Tibial nerve (tissue), 4 donors: ENCODE data around the gene YRDC. TPM values are rescaled to one million over a fixed set of nuclear protein-coding genes. Genes with fewer than 3 reads are reported as not detected.

Experiments used
- DNase-seq, 2 donors: peaks; one replicate each; pipeline ENCODE4 v3.0.0-alpha.2; 2019; ENCODE audit warnings: low spot score in 2 of 2
- H3K27ac ChIP-seq, 4 donors: fragments of 200-600 bp; sonication (generic) in 3 of 4; one replicate each; pipeline ENCODE4 v1.5.1; 2017 to 2019; ENCODE audit warnings: mild to moderate bottlenecking in 1 of 4
- H3K27me3 ChIP-seq, 2 donors: fragments of 200-600 bp; sonication (generic) in 1 of 2; one replicate each; pipeline versions ENCODE4 v1.5.1 to v1.6.0; 2017 to 2019
- H3K36me3 ChIP-seq, 3 donors: fragments of 200-600 bp; sonication (generic); one replicate each; pipeline ENCODE4 v1.5.1; 2018 to 2019
- H3K4me1 ChIP-seq, 4 donors: fragments of 200-600 bp; sonication (generic) in 3 of 4; one replicate each; pipeline ENCODE4 v1.5.1; 2017 to 2019
- H3K4me3 ChIP-seq, 4 donors: fragments of 200-600 bp; sonication (generic) in 3 of 4; one replicate each; pipeline ENCODE4 v1.5.1; 2017 to 2019; ENCODE audit warnings: mild to moderate bottlenecking in 1 of 4, moderate library complexity in 1 of 4
- H3K9me3 ChIP-seq, 4 donors: fragments of 200-600 bp; sonication (generic) in 3 of 4; one replicate each; pipeline ENCODE4 v1.5.1; 2017 to 2019
- EP300 ChIP-seq, 2 donors: sonication (generic); formaldehyde crosslinking; IDR thresholded peaks; one replicate each; pipeline ENCODE4 v1.6.1; 2017; ENCODE audit warnings: antibody characterized with exemption in 2 of 2, mild to moderate bottlenecking in 1 of 2
- POLR2A ChIP-seq, 2 donors: fragments of 450-650 bp; IDR thresholded peaks; one replicate each; pipeline ENCODE4 v1.6.1; 2017; ENCODE audit warnings: antibody characterized with exemption in 2 of 2, mild to moderate bottlenecking in 2 of 2, moderate library complexity in 2 of 2
- WGBS, 2 donors: methylation state at CpG; one replicate each; pipeline ENCODE4 v1.1.5; 2018; 5-methylcytosine and 5-hydroxymethylcytosine counted together
- total RNA-seq, 4 donors: library from RNA; depleted of rRNA; stranded (reverse); fragments of >200 nt; gene quantifications; one replicate each; pipeline ENCODE4 v1.1.0, GENCODE V29; 2016
- TF ChIP-seq, protein P1 (sequence below), 5 experiments: fragments of 200-600 bp in 3 of 5; fragments of 450-650 bp in 2 of 5; sonication (generic) in 3 of 5; IDR thresholded peaks; one replicate each; pipeline ENCODE4 v1.5.1; 2016 to 2019; ENCODE audit warnings: antibody characterized with exemption in 5 of 5, mild to moderate bottlenecking in 3 of 5, moderate library complexity in 2 of 5

YRDC gene
- total RNA-seq, 4 donors from 2014 or later: 8.1 to 13.8 (median 10.8) TPM

DNA sequence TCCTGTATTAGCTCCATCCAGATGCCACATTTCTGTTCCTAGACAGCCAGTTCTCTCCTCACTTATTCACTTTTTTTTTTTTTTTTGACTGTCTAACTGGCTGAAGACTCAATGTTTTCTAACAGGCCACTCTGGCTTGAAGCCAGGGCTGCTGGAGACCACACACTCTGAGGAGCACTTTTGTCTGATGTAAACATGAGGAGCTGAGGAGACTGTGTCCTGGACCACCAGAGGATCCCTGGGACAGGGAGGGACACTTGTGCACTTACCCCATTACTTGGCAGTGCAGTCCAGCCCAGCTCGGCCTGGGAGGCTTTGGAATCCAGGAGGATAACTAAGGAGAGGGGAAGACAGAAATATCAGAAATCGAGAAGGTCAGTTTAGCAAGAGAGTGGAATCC lies 45.5 kb downstream of the YRDC start:
- H3K9me3 ChIP-seq: peaks cover 0 to 12% (median 0%) of the 10 kb centered on the region in 4 donors
- no peak for DNase-seq

DNA sequence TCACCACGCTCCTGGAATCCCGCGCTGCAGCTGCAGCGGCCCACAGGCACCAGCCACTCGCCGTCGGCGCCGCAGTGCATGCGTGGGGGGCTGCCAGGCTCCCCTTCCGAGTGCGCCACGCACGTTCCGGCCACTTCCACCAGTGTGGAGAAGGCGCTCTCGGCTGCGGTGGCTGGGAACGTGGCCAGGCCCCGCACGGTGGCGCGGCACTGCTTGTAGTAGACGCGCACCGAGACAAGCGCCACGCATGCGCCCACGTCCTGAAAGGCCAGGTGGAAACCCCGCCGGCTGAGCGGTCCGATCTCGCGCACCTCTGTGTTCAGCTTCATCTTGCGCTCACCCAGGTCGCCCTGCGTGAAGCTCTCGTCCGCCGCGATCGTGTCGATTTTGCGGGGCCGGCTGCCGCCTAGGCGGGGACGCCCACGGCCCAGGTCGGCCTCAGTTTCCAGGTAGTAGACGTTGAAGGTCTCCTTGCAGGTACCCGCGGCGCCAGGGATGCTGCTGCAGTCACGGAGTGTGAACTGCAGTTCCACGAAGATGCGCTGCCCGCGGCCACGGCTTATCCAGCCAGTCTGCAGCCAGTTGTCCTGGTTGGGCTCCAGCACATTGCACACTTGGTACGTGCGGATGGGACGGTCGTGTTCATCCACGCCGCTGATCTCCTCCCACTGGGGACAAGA lies 46.5 kb downstream of the YRDC start:
- Histone ChIP-seq H3K27me3 (peaks cover 0 to 84% of the 10 kb centered on the region in 2 donors), H3K36me3 (no peaks in the 10 kb centered on the region), H3K9me3 (peaks cover 0 to 12% (median 0%) of the 10 kb centered on the region in 4 donors), H3K27ac (no peak overlapping the region), H3K4me3 (no peak overlapping the region), H3K4me1 (peaks cover 0 to 12% (median 2%) of the 10 kb centered on the region in 4 donors)
- WGBS, 2 donors: 56 to 61% methylated on average over 52 to 62 of the region's 68 CpGs
- TF ChIP-seq POLR2A (IDR thresholded peaks at IDR 0.05) (no peak), EP300 (IDR thresholded peaks at IDR 0.05) (no peak)
- TF ChIP-seq, protein P1, sequence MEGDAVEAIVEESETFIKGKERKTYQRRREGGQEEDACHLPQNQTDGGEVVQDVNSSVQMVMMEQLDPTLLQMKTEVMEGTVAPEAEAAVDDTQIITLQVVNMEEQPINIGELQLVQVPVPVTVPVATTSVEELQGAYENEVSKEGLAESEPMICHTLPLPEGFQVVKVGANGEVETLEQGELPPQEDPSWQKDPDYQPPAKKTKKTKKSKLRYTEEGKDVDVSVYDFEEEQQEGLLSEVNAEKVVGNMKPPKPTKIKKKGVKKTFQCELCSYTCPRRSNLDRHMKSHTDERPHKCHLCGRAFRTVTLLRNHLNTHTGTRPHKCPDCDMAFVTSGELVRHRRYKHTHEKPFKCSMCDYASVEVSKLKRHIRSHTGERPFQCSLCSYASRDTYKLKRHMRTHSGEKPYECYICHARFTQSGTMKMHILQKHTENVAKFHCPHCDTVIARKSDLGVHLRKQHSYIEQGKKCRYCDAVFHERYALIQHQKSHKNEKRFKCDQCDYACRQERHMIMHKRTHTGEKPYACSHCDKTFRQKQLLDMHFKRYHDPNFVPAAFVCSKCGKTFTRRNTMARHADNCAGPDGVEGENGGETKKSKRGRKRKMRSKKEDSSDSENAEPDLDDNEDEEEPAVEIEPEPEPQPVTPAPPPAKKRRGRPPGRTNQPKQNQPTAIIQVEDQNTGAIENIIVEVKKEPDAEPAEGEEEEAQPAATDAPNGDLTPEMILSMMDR (IDR thresholded peaks at IDR 0.05): no peak
- DNase-seq: no peak

More for the DNA sequence above, 45.5 kb downstream of the YRDC start:
- Histone ChIP-seq H3K27me3 (peaks cover 0 to 94% of the 10 kb centered on the region in 2 donors), H3K4me3 (no peak overlapping the region), H3K36me3 (no peaks in the 10 kb centered on the region), H3K27ac (no peak overlapping the region), H3K4me1 (peaks cover 0 to 12% (median 2%) of the 10 kb centered on the region in 4 donors)
- 55 to 60% methylated on average over 2 of the region's 2 CpGs for WGBS, 2 donors
- TF ChIP-seq POLR2A (IDR thresholded peaks at IDR 0.05): no peak

DNA sequence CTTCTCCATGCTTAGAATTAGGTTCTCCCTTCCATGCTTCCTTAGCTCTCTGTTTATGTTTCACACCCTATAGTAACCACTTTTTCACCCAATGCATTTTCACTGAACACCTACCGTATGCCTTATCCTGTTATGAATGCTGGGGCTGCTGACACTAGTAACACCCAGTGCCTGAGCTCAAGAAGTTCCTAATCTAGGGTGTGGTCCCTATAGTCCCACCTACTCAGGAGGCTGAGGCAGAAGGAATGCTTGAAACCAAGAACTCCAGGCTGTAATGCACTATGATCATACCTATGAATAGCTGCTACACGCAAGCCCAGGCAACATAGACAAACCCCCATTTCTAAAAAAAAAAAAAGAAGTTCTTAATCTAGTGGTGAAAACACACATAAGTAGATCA lies 48.6 kb downstream of the YRDC start:
- Histone ChIP-seq H3K27ac (no peak overlapping the region), H3K4me1 (no peaks in the 10 kb centered on the region), H3K4me3 (no peak overlapping the region), H3K9me3 (peaks cover 0 to 12% (median 0%) of the 10 kb centered on the region in 4 donors), H3K27me3 (peaks cover 0 to 82% of the 10 kb centered on the region in 2 donors), H3K36me3 (no peaks in the 10 kb centered on the region)
- no peak for DNase-seq
- TF ChIP-seq, protein P1 (IDR thresholded peaks at IDR 0.05): no peak
- TF ChIP-seq EP300 (IDR thresholded peaks at IDR 0.05) (no peak), POLR2A (IDR thresholded peaks at IDR 0.05) (no peak)
- WGBS, 2 donors: 83 to 86% methylated on average over 2 of the region's 2 CpGs

DNA sequence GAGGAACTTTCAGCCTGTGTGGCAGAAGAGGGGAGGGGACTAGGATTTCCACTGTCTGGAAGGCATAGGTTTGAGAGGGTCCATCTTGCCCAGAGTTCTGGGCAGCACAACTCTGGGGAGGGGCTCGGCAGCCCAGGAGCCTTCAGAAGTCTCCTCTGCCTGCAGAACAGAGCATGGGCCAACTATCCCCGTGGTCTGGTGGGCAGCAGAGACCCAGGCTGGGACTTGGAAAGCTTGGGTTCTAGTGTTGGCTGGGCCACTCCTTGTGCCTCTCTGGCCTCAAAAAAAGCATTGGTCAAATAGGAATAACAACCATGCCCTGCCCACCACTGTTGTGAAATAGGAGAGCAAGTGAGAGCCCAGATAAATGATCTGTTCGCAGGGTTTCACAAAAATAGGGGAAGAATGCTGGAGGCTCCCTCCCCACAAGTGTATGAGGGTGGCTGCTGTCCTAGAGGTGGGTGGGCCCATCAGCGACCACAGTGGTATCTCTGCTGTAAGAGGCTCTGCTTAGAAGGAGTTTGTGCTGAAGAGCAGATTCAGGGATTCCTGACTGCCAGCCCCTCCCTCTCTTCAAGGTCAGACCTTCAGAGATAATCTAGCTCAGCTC lies 52.0 kb downstream of the YRDC start:
- TF ChIP-seq, protein P1 (IDR thresholded peaks at IDR 0.05): no peak
- no peak for TF ChIP-seq EP300 (IDR thresholded peaks at IDR 0.05)
- no peak for TF ChIP-seq POLR2A (IDR thresholded peaks at IDR 0.05)
- Histone ChIP-seq H3K4me3 (no peak overlapping the region), H3K27me3 (peaks cover 0 to 78% of the 10 kb centered on the region in 2 donors), H3K9me3 (no peaks in the 10 kb centered on the region), H3K36me3 (no peaks in the 10 kb centered on the region), H3K27ac (no peak overlapping the region), H3K4me1 (peaks cover 0 to 17% (median 1%) of the 10 kb centered on the region in 4 donors)
- WGBS, 2 donors: 62 to 78% methylated on average over 4 of the region's 4 CpGs
- DNase-seq: no peak

DNA sequence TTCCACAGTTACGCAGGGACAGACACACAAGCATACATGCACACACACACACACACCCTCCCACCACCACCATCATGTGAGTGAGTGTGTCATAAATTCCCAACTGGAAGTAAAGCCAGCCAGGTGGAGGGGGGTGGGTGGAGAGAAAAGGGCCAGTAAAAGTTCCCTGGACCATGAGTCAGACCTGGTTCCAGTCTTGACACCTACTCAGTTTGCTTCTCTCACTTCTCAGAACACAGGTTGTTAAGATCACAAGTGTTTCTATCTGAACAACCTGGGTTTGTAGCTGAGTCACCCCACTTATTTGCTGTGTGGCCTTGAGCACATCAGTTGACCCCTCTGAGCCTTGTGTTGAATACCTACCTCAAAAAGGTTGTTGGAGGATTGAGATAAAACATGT lies 52.7 kb downstream of the YRDC start:
- Histone ChIP-seq H3K27me3 (peaks cover 0 to 78% of the 10 kb centered on the region in 2 donors), H3K9me3 (no peaks in the 10 kb centered on the region), H3K4me3 (no peak overlapping the region), H3K27ac (no peak overlapping the region), H3K36me3 (no peaks in the 10 kb centered on the region), H3K4me1 (peaks cover 0 to 17% (median 1%) of the 10 kb centered on the region in 4 donors)
- WGBS, 2 donors: 53 to 91% methylated on average over 1 of the region's 1 CpG
- TF ChIP-seq, protein P1 (IDR thresholded peaks at IDR 0.05): no peak
- TF ChIP-seq EP300 (IDR thresholded peaks at IDR 0.05) (no peak), POLR2A (IDR thresholded peaks at IDR 0.05) (no peak)
- DNase-seq: no peak
